Spleen (tissue), 11 donors: ENCODE results near the gene PLTP. TPM values are rescaled to one million over a fixed set of nuclear protein-coding genes. Genes with fewer than 3 reads are reported as not detected.
A peak's percentile ranks its signal among the peaks of the same experiment; 100 is the strongest.

Experiments used
- DNase-seq: peaks from one replicate; pipeline ENCODE4 v3.0.0-alpha.2; 2020
- H3K27ac ChIP-seq, 8 donors: fragments of 200-600 bp; sonication (generic) in 7 of 8; 1 replicate in 4 of 8; 2 replicates in 4 of 8; pipeline versions ENCODE4 v1.5.0 to v1.8.0; 2016 to 2021; ENCODE audit warnings: inconsistent platforms in 4 of 8, mild to moderate bottlenecking in 4 of 8, moderate library complexity in 1 of 8
- H3K27me3 ChIP-seq, 7 donors: fragments of 200-600 bp; sonication (generic) in 6 of 7; replicated peaks in 1 of 7; 1 replicate in 4 of 7; 2 replicates in 3 of 7; pipeline versions ENCODE4 v1.5.0 to v1.8.0; 2016 to 2021; ENCODE audit warnings: inconsistent platforms in 3 of 7, mild to moderate bottlenecking in 1 of 7
- H3K36me3 ChIP-seq, 6 donors: fragments of 200-600 bp; sonication (generic) in 5 of 6; 1 replicate in 4 of 6; 2 replicates in 2 of 6; pipeline versions ENCODE4 v1.5.0 to v1.8.0; 2016 to 2021; ENCODE audit warnings: inconsistent platforms in 2 of 6
- H3K4me1 ChIP-seq, 6 donors: fragments of 200-600 bp; sonication (generic) in 5 of 6; 1 replicate in 3 of 6; 2 replicates in 3 of 6; pipeline versions ENCODE4 v1.5.0 to v1.8.0; 2016 to 2021; ENCODE audit warnings: inconsistent platforms in 3 of 6
- H3K4me3 ChIP-seq, 8 donors: fragments of 200-600 bp; sonication (generic) in 7 of 8; 1 replicate in 4 of 8; 2 replicates in 4 of 8; pipeline versions ENCODE4 v1.5.0 to v1.8.0; 2016 to 2021; ENCODE audit warnings: inconsistent platforms in 4 of 8, mild to moderate bottlenecking in 4 of 8, moderate library complexity in 2 of 8
- H3K9me3 ChIP-seq, 8 donors: fragments of 200-600 bp; sonication (generic) in 7 of 8; 1 replicate in 4 of 8; 2 replicates in 4 of 8; pipeline versions ENCODE4 v1.5.0 to v1.8.0; 2016 to 2021; ENCODE audit warnings: inconsistent platforms in 4 of 8
- CTCF ChIP-seq, 11 experiments: fragments of 200-600 bp in 7 of 11; fragments of 450-650 bp in 4 of 11; sonication (generic) in 4 of 11; IDR thresholded peaks in 8 of 11; conservative IDR thresholded peaks in 3 of 11; 1 replicate in 7 of 11; 2 replicates in 4 of 11; pipeline versions ENCODE4 v1.4.0 to v1.8.0; 2016 to 2021; ENCODE audit warnings: antibody characterized with exemption in 11 of 11, inconsistent platforms in 4 of 11, mild to moderate bottlenecking in 1 of 11
- POLR2A ChIP-seq, 3 donors: fragments of 450-650 bp; IDR thresholded peaks; one replicate each; pipeline ENCODE4 v1.5.1; 2017; ENCODE audit warnings: antibody characterized with exemption in 3 of 3, mild to moderate bottlenecking in 1 of 3
- POLR2AphosphoS5 ChIP-seq, 3 donors: sonication (generic); formaldehyde crosslinking; IDR thresholded peaks; one replicate each; pipeline ENCODE4 v1.5.1; 2017; ENCODE audit warnings: antibody characterized with exemption in 3 of 3
- whole genome bisulfite sequencing, 5 donors: extraction: QIAGEN DNeasy Blood & Tissue Kit in 3 of 5; methylation state at CpG; one replicate each; pipeline versions ENCODE4 v1.1.5 to v1.1.7; 2013 to 2018; 5-methylcytosine and 5-hydroxymethylcytosine counted together
- intact Hi-C: fragments of 100-400 bp; cut with DNase I; formaldehyde crosslinking; loops from one replicate; pipeline ENCODE4 v1.15.0; 2023; ENCODE audit warnings: low total_unique reads
- polyA plus RNA-seq, 3 donors: library from polyadenylated mRNA; stranded (reverse); fragments of 200-250 nt; gene quantifications; one replicate each; pipeline ENCODE4 v1.2.1, GENCODE V29; 2013
- total RNA-seq, 7 donors: library from RNA; depleted of rRNA in 3 of 7; stranded (reverse); fragments of >200 nt in 3 of 7; fragmentation: NEBNext Ultra II Directional in 4 of 7; extraction: Animal tissue kit (Norgen Biotek cat#: 25700) in 4 of 7; gene quantifications; one replicate each; pipeline versions ENCODE4 v1.1.0 to v1.2.1, GENCODE V29; 2016 to 2021
- donor health status: healthy with polysubstance abuse.
- donor health status: DM: no; HTN: no; CAD: no; lungs with moderate emphysema.
- donor health status: DM: no; HTN: no; CAD: no.
- donor health status: Bipolar disorder and iron deficiency.
- donor health status: healthy.
- donor health status: DM: no; HTN: no; CAD: no.
- donor health status: DM: yes; HTN: yes; CAD: no.

PLTP gene
- total and polyA plus RNA-seq, 10 donors: 7.5 to 430 (median 40.7) TPM

GRCh38 chr20:45927071-45927878, 15.3 kb upstream of the PLTP start:
- intact Hi-C loops: no loop called here
- H3K4me1 ChIP-seq: peaks cover 0 to 30% (median 15%) of the 10 kb centered on the region in 6 donors
- no peaks in the 10 kb centered on the region for H3K27me3 ChIP-seq
- no peak overlapping the region for H3K27ac ChIP-seq
- H3K9me3 ChIP-seq: no peaks in the 10 kb centered on the region
- H3K36me3 ChIP-seq: peaks cover 0 to under 1% (median 0%) of the 10 kb centered on the region in 6 donors
- 82 to 93% (median 88%) methylated on average over 14 of the region's 14 CpGs for WGBS, 5 donors
- TF ChIP-seq POLR2AphosphoS5 (IDR thresholded peaks at IDR 0.05): peak in 1 of 3 donors; percentile 6
- no peak for TF ChIP-seq CTCF (IDR thresholded peaks at IDR 0.05 in 8 of 11, conservative IDR thresholded peaks at IDR 0.05 in 3 of 11)
- no peak for DNase-seq
- no peak overlapping the region for H3K4me3 ChIP-seq

- no peak overlapping the region for H3K27ac ChIP-seq
- H3K4me3 ChIP-seq: no peak overlapping the region
- no peaks in the 10 kb centered on the region for H3K27me3 ChIP-seq
- intact Hi-C loops: no loop called here
- TF ChIP-seq CTCF (IDR thresholded peaks at IDR 0.05 in 8 of 11, conservative IDR thresholded peaks at IDR 0.05 in 3 of 11) (no peak), POLR2A (IDR thresholded peaks at IDR 0.05) (no peak), POLR2AphosphoS5 (IDR thresholded peaks at IDR 0.05) (no peak)
- WGBS, 5 donors: 90 to 100% (median 97%) methylated on average over 1 to 2 of the region's 2 CpGs
- H3K9me3 ChIP-seq: no peaks in the 10 kb centered on the region
- H3K36me3 ChIP-seq: no peaks in the 10 kb centered on the region
- peaks cover 0 to 36% (median 17%) of the 10 kb centered on the region in 6 donors for H3K4me1 ChIP-seq
- no peak for DNase-seq
These were observed 14.7 kb upstream of the PLTP start for GRCh38 chr20:45926731-45927070.

GRCh38 chr20:45925821-45926506, 14.0 kb upstream of the PLTP start:
- Histone ChIP-seq H3K4me1 (peaks cover 0 to 37% (median 19%) of the 10 kb centered on the region in 6 donors), H3K27ac (peak overlapping the region in 3 of 8 donors; percentile 3 to 82 (median 78)), H3K9me3 (no peaks in the 10 kb centered on the region), H3K36me3 (no peaks in the 10 kb centered on the region), H3K27me3 (no peaks in the 10 kb centered on the region), H3K4me3 (no peak overlapping the region)
- intact Hi-C loops: no loop called here
- TF ChIP-seq POLR2A (IDR thresholded peaks at IDR 0.05) (no peak), POLR2AphosphoS5 (IDR thresholded peaks at IDR 0.05) (no peak)
- WGBS, 5 donors: 71 to 89% (median 81%) methylated on average over 8 to 9 of the region's 9 CpGs
- no peak for DNase-seq

- Histone ChIP-seq H3K27me3 (no peaks in the 10 kb centered on the region), H3K27ac (peak overlapping the region; percentile 31 to 86 (median 79)), H3K9me3 (no peaks in the 10 kb centered on the region), H3K4me3 (no peak overlapping the region), H3K4me1 (peaks cover 0 to 48% (median 23%) of the 10 kb centered on the region in 6 donors), H3K36me3 (no peaks in the 10 kb centered on the region)
- intact Hi-C loops: no loop called here
- no peak for DNase-seq
- WGBS, 5 donors: 52 to 65% (median 56%) methylated on average over 16 to 21 of the region's 21 CpGs
- TF ChIP-seq POLR2A (IDR thresholded peaks at IDR 0.05) (no peak), POLR2AphosphoS5 (IDR thresholded peaks at IDR 0.05) (peak in 2 of 3 donors; percentile 44 to 73)
These were observed 12.7 kb upstream of the PLTP start for GRCh38 chr20:45924391-45925261.
